HG03159 (cell line): ENCODE measurements around the gene MRGPRD.

Experiments used
- ATAC-seq: cut with Tn5 transposase; IDR thresholded peaks from one replicate; pipeline ENCODE4 v1.9.1; 2021; ENCODE audit warnings: mild to moderate bottlenecking, moderate library complexity; ENCODE audit not compliant: unreplicated experiment

Gene MRGPRD, protein sequence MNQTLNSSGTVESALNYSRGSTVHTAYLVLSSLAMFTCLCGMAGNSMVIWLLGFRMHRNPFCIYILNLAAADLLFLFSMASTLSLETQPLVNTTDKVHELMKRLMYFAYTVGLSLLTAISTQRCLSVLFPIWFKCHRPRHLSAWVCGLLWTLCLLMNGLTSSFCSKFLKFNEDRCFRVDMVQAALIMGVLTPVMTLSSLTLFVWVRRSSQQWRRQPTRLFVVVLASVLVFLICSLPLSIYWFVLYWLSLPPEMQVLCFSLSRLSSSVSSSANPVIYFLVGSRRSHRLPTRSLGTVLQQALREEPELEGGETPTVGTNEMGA

DNA sequence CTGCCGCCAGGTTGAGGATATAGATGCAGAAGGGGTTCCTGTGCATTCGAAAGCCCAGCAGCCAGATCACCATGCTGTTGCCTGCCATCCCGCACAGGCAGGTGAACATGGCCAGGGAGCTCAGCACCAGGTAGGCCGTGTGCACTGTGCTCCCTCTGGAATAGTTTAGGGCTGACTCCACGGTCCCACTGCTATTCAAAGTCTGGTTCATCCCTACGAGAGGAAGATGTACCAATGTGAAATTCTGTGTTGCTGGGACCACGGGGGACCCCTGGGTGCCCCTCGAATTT lies at the start of gene MRGPRD:
Gene MRGPRD (minus strand): TSS at position 211 of the 290 bp plus-strand sequence. CDS start 0 bp downstream, at position 211.
- ATAC-seq: no peak

DNA sequence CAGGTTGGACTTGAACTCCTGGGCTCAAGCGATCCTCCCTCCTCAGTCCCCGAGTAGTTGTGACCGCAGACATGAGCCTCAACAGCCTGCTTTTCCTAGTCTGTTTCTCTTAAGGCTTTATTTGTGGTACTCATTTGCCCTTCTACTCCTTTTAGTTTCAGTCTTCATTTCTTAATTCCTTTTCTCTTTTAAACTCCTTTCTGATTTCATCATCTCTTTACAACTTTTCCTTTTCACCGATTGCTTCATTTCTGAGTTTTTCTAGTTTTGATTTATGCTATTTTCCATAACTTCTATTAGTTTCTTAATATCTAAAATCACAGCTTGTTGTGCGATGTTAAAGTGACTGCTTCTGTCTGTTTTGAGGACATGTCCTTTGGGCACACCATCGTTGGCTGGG lies 49.5 kb upstream of the MRGPRD start:
- no peak for ATAC-seq

DNA sequence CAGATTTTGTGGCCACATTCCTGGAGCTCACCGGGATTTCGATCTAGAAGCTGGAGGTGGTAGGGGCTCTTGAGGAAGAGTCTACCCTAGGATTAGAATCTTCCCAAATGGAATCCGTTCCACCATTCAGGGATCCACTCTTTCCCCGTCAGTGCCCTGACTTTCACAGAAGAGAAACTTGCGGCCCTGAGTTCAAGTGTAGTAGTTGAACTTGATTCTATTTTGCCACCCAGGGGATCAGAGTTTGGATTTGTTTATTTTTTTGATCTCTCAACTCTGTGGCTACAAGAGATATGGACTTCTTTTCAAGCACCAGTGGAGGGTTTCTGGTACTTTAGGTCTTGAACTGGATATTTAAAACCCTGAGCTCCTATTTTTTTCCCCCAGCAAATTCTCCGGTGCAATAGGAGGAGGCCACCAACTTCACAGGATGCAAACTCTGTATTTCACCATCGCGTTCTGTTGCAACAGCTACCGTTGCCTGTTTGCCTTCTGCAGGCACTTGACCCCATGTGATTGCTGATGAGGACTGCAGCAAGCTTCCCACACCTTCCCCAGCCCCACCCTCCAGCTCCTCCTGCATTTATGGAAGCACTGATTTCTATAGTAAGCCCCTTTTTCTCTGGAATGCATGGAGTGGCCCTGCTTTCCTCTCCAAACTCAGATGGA lies 47.1 kb upstream of the MRGPRD start:
- no peak for ATAC-seq

DNA sequence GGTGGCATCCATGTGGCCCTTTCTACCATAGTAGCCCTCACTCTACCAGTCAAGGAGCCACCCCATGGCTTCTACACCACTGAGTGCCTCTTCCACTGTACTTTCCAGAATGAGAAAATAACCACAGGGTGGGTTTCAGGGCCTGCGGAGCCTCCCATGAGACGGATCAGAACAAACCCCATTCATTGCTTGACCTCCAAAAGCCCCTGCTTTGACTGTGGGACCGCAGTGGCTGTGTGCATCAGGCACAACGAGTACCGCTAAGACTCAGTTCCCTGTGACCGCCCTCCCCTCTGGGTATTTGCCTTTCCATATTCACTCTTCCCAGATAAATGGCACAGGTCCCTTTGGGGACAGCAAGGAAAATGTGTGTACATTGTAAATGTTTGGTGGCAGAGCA lies 43.7 kb upstream of the MRGPRD start:
- ATAC-seq: no peak

DNA sequence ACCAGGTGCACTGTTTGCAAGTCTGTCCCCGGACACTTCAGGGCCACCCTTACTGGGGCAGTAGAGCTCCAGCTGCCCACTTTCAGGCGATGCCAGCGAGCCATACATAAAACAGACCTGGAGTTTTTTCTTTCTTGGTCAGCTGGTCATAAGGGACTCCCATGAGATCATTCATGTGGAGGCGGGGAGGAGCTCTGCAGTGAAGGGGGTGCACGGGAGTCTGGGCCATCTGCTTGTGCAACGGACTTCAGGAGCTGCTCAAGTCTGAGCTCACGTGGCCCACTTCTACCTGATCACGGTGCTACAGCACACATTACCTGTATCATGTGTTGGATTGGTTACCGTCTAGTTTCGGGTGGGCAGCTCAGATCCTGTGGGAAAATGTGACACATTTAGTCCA lies 41.5 kb upstream of the MRGPRD start:
- ATAC-seq: no peak

DNA sequence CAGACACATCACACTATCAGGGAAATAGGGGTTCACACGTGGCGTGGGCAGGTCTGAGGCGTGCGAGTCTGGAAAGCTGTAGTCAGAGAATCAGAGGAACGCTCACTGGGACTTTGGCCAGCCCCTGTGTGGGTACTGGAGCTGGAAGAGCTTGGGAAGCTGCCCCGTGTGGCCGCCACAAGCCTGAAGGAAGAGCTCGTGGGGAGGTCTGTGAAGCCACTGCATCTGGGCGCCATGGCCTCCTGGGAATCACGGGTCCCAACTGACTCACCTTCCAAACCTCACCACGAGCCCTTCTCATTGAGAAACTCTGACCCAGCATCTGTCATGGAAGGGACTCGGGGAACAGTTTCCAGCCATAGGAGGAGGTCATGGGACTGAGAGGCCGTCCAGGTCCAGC lies 38.1 kb upstream of the MRGPRD start:
- ATAC-seq: no peak

DNA sequence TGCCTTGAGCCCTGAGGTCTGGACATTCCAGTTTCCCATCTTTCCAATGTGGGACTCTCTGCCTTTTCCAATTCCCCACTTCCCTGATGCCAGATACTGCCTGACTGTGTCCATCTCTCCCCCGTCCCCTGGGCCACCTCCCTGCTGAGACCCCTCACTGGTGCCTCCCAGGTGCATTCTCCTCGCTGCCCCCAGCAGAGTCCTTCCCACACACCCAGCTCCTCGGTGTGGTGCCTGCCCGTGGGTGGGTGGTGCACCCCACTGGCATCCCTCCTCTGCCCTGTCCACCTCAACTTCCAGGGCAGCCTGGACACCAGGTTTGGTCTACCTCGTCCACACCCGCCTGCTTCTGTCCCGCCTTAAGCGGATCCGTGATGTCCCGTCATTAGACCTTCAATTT lies 37.2 kb upstream of the MRGPRD start:
- ATAC-seq: no peak

DNA sequence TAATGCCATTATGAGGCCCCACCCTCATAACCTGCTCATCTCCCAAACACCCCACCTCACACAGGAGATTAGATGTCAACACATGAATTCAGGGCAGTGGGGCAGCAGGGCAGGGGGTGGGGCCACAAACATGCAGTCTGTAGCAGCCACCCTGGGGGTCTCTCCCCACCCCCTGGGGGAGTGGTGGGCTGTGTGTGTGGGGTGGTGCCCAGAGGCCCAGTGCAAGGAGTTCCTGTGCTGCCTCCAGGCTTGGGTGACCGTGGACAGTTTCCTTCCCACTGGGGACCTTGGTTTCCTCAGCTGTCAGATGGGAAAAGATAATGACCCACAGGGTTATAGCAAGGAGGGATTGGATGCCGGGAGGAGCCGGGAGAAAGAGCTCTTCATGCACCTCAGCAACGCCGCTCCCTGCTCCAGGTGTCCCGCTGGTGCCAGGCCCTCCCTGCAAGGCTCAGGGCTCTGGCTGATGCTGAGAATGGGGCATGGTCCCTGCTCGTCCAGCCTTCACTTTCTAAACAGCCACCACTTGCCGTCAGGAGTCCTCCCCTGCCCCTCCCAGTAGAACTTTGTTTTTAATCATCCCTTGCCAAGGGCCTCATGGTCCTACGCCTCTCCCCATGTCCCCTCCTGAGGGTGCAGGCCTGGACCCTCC lies 34.2 kb upstream of the MRGPRD start:
- ATAC-seq: no peak

DNA sequence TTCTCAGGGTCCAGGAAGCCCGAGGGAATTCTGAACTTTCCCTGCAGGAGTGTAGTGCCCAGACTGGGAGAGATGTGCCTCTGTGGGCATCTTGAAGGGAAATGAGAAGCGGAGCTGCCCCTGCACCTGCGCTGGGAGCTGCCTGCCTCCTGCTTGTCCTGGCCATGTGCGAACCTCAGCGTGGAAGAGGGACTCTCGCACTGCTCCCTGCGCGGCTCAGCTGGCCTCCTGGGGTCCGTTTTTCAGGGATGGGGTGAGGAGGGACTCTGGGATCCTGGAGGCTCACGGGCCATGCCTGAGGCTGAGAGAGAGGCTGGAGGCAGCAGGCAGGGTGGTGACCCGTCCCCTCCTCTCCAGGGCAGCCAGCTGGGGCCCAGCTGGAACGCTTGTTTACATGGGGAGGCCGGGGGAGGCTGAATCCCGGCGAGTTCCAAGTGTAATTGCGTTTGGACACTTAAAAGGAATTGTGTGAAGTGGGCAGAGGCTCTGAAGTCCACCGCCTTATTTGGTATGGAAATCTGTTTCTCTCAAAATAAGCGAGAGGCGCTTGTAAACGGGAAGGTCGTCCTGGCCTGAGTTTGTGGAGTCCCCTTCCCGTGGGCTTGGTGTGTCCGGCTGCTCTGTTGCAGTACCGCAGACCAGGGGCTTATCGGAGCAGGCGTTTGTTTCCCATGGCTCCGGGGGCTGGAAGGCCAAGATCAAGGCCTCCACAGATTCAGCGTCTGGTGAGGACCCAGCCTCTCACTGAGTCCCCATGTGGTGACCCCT lies 33.5 kb upstream of the MRGPRD start:
- no peak for ATAC-seq

DNA sequence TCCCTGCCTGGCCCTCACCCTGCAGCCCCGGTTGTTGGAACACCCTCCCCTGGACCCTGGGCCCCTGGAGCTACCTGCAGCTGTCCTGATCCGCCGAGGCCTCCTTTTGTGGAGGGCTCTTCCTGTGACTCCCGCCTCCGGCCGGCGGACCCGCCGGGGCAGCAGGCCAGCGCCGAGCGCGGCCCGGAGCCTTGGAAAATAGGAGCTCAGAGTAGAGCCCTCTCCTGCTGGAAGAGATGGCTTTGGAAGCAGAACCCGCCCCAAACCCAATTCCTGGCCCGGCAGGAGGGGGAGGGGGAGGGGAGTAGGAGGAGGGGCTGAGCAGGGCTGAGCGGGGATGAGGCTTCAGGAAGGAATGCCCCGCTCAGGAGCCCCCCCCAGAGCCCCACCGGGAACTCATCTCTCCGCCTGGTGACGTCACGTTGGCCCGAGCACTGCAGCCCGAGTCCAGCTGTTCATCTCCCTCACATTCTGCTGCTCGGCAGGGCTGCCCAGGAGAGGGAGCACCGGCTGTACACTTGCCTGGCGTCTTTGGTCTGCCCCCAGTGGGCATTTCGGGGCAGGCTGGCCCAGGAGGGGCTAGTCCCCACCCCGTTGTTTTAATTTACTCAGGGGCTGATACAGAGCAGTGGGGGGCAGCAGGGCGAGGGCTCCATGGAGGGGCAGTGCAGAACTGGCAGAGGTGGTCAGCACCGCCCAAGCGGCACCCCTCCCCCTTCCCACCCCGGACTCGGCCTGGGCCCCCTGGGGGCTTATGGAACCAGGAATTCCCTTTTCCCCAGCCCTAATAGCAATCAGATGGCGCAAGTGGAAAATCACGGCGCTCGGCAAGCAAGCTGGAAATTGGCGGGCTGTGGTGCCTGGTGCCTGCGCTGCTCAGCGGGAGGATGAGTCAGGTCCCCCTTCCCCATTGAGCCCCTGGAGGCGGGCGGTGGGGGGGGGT lies 32.5 kb upstream of the MRGPRD start, which contains the start of gene MRGPRF:
Gene MRGPRF (minus strand): TSS at position 238 of the 943 bp plus-strand sequence. CDS start 3,345 bp downstream, outside the sequence.
- no peak for ATAC-seq

DNA sequence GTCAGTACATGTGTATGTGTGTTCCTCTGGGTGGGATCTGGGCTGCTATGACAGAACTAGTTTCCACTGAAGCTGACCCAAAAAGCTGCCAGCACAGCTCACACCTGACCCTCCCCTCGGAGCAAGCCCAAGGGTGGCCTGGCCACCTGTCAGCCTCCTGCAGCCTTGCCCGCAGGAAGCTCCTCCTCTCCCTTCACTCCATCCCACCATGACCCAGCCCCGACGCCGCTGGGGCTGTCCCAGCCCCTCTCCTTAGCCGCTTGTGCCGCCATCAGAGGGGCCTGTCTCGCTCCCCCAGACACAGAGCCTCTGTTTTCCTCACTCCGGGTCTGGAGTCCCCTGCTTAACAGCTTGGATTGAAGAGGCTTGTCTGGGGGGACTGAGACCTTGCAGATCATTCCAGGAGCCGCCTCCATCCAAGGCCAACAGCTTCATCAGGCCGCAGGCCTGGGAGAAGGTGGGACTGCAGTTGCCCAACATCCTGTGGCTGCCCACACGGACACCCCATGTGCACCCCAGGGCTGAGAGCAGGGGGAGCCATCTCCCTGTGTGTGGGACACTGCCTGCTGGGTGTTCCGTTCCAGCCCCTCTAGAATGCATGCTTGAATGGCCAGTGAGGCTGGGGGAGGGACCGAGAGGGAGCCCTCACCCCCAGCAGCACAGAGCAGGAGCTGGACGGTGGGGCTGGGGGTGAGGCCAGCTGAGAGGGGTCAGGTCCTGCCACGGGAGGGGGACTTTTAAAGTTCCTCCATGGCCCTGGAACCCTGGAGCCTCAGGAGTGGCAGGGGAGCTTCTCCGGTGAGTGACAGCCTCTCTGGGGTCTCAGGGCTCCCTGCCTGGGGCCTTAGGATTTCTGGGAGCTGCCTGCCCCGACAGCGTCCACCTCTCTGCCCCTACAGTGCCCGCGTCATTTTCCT lies 31.6 kb upstream of the MRGPRD start:
- no peak for ATAC-seq

DNA sequence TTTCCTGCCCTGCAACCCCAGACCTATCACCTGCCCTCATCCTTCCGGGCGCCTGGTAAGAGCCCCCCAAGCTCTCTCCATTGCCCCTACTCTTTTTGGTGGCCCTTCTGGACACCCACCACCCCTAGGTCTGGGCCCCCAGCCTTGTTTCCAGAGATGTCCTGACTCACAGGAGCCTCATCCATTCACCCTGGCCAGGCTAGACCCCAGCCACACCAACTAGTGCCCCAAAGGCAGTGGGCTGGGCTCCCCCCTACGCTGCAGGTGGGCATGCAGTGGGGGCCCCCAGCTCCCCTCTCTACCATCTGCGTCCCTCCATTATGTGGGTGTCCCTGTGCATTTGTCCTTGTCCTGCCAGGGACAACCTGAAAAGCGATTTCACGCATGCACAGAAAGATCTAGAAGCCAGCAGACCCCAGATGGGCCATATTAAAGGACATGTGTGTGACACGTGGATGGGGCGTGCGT lies 30.9 kb upstream of the MRGPRD start:
- ATAC-seq: no peak

DNA sequence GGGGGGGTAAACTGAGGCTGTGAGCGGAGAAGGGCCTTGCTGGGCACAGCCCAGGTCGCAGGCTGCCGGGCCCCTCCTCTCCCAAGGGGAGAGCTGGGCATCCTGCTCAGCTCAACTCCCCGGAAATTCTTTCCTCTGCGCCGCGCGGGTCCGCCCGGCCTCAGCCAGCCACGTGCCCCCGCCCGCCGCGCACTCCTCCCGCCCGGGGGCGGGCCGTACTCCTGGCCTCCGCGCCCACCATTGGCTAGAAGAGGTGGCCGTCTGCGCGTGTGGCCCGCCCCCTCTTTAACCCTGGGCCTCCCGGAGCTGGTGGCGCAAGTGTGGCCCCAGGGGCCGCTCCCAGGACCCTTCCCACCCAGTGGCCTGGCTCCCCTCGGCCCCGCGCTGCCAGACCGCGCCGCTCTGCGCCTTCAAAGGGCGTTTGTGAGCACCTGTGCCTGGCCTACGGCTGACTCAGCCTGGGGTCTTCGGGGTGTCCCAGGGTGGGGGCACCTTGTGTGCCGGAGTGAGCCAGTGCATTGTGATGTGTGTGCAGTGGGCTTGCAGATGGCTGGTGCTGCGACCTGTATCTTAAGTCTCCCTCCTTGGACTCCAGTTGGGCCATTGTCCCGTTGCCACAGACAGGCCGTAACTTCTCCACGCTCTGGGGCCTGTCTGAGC lies 30.3 kb upstream of the MRGPRD start:
- ATAC-seq: no peak

DNA sequence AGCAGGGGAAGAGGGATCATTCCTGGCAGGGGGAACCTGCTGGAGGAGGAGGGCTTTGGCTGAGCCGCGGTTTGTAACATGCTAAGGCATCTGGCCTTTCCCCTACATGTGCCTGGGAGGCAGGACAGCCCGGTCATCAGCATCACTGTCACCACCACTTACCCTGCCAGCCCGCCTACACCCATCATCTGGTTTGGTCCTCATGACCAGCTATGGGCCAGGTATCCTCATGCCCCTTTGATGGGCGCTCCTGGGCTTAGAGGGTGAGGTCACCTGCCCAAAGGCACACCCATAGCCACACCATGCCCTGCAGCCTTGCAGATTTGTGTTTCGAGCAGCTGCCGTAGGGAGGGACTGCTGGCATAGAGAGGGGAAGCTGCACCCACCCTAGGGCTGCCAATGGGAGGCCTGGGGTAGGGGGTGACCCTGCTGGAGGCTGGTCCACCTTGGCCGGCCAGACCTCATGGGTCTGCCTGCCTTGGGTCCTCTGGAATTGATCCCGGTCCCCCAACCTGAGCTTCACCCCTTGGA lies 29.6 kb upstream of the MRGPRD start:
- no peak for ATAC-seq

DNA sequence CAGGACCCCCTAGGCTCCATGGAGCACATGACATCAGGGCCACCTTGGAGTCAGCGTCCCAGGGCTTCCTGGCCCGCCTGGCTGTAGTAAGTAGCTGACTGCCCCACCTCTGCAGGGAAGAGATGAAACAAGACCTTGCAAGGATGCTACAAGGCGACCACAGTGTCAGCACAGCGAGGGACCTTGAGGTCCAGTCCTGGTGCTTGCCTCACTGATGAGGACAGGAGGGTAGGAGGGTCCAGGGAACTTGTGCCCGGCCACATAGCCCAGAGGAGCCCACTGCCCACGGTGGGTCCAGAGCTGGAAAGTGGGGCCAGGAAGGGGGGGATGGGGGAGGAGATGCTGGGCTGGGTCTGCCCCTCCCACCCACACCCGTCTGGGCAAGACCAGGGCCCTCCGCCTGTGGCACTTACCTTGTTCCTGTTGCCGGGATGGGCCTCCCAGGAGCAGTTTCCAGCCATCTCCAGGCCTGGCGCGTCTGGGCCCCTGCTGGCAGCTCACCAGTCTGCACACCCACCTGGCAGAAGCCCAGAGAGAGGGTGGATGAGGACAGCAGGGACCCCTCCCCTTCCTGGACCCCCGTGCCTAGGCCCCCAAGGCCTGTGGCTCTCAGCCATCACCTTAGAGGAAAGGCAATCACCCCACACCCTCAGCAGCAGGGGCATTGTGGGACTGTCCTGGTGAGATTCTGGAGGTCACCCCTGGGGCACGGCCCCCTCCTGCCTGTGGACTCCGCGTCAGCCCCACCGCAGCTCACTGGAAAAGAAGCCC lies 28.8 kb upstream of the MRGPRD start:
- no peak for ATAC-seq

DNA sequence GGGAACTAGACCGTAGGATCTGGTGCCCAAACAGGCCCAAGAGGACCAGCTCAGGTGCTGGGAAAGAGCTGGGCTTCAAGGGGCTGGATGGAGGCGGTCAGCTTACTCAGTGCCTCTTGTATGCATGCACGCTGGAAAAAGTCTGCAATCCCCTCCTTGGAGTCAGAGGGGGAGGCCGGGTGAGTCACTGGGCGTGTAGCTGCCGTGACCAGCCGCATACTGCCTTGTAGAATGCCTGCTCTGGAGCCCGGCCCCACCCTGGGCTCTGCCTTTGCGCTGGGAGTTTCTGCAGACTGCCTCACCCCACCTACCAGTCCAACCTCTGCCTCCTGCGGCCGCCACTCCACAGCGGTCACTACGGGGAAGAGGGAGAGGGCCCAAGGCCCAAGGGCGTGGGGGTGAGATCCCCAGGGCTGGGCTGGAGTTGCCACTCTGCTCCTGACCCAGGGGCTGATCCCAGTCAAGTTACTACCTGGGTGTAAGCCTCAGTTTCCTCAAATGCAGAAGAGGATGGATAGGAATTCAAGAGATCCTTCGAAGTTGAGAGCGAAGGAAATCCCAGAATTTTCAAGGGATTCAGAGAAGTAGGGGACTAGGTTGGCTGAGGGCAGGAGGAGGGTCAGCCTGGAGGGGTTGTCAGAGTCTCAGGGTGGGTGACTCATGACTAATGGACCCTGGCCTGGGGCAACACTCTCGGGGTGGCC lies 28.1 kb upstream of the MRGPRD start:
- ATAC-seq: no peak

DNA sequence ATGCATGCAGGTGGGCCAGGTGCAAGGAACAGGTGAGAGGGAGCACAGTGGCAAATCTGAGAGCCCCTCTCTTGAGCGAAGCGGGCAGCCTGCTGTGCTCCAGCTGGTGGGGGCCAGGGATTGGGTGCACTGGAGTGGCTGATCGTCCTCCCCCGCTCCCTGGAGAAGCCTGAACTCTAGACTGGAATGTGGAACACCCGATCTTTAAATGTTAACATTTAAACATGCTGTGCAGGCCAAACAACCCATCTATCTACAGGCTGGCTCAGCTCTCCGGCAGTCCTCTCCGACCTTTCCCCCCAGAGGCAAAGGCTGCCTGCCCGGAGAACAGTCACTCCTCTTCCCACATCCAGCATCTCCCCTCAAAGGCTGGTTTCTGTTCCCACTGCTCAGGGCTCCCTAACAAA lies 27.2 kb upstream of the MRGPRD start:
- no peak for ATAC-seq
